GM10248 (cell line): Measurements from ENCODE around the gene PAQR7.
A peak's percentile ranks its signal among the peaks of the same experiment; 100 is the strongest.

ENCODE experiments used
- CTCF ChIA-PET: fragments of 300-600 bp; sonication (Branson Sonifier 250); formaldehyde crosslinking; extraction: SDS; loops from one replicate; lab custom pipeline; 2021; ENCODE audit warnings: antibody characterized with exemption; lab: Yijun Ruan, JAX
- POLR2A ChIA-PET: fragments of 350-650 bp; sonication (Branson Sonifier 250); formaldehyde crosslinking; extraction: SDS; loops from one replicate; lab custom pipeline; 2020; ENCODE audit warnings: antibody characterized with exemption; lab: Yijun Ruan, JAX
- DNase-seq: peaks from one replicate; pipeline ENCODE4 v3.0.0; 2012; ENCODE audit errors: extremely low spot score
- CTCF ChIP-seq: IDR thresholded peaks from 2 replicates; pipeline ENCODE4 v1.5.1; 2012; ENCODE audit warnings: mild to moderate bottlenecking, low read depth; ENCODE audit errors: extremely low read depth, missing control alignments, control extremely low read depth

The PAQR7 gene

GRCh38 chr1:25909040-25909439 is 33.5 kb upstream of the PAQR7 start:
- ChIA-PET CTCF (interaction anchor here (1.3 to 3.2 kb wide), 3 partner anchors 11 to 88 kb away, joined by 3 to 19 read pairs (median 3); partner anchors contain the start of gene PAFAH2), POLR2A (no interaction called here)
- TF ChIP-seq CTCF: no peak
- no peak for DNase-seq

GRCh38 chr1:25908161-25908560 is 32.7 kb upstream of the PAQR7 start:
- CTCF ChIA-PET: interaction anchor here (1.3 to 3.2 kb wide), 2 partner anchors 12 to 89 kb away, joined by 3 to 19 read pairs; partner anchors contain the start of gene PAFAH2
- no peak for DNase-seq
- POLR2A ChIA-PET: no interaction called here
- no peak for TF ChIP-seq CTCF

- CTCF ChIA-PET: interaction anchor here (1.2 to 3.2 kb wide), 2 partner anchors 12 to 90 kb away, joined by 3 to 19 read pairs; partner anchors contain the start of gene PAFAH2
- DNase-seq: no peak
- POLR2A ChIA-PET: no interaction called here
- TF ChIP-seq CTCF: no peak
These were observed 32.1 kb upstream of the PAQR7 start for GRCh38 chr1:25907601-25908000.

GRCh38 chr1:25906644-25907300 is 31.3 kb upstream of the PAQR7 start:
- DNase-seq: peak; percentile 24
- POLR2A ChIA-PET: no interaction called here
- TF ChIP-seq CTCF: no peak
- CTCF ChIA-PET: interaction anchor here (1.2 to 3.2 kb wide), 2 partner anchors 11 to 91 kb away, joined by 3 to 19 read pairs; partner anchors contain the start of gene PAFAH2

GRCh38 chr1:25905680-25906643 is 30.5 kb upstream of the PAQR7 start, which contains the start of gene STMN1:
Gene STMN1, minus strand, starts transcription at chr1:25906419. Its CDS starts 1,743 bp downstream, at chr1:25904676.
- peak; percentile 94 for DNase-seq
- ChIA-PET POLR2A (interaction anchor here (1.2 to 1.4 kb wide), 2 partner anchors 11 to 92 kb away, joined by 4 to 7 read pairs; partner anchors contain the start of gene PAFAH2), CTCF (interaction anchor here (1.3 to 19.8 kb wide), 5 partner anchors 11 to 94 kb away, joined by 3 to 357 read pairs (median 12); partner anchors contain the start of gene PAFAH2)
- TF ChIP-seq CTCF: no peak
